ENCODE results near the gene SLC35B1. TPM values are rescaled to one million over a fixed set of nuclear protein-coding genes. Genes with fewer than 3 reads are reported as not detected.
A peak's percentile ranks its signal among the peaks of the same experiment; 100 is the strongest.

SLC35B1 gene
- total and polyA plus RNA-seq, 2 donors (not counting 3 experiments of a cell fraction or from before 2014, with no cell fraction given): 87.0 to 142 TPM

- ChIA-PET CTCF (interaction anchor here (1.4 kb wide), 1 partner anchor 19 kb away, joined by 4 read pairs; the partner anchor contains the start of gene SLC35B1), POLR2A (no interaction called here)
- BruUV-seq (replicated peaks): no TSS peak
- intact Hi-C loops (cut with micrococcal nuclease): loop anchor here (5.0 kb wide), 1 partner anchor 585 kb away; no protein-coding TSS in a partner anchor
- no peaks in the 10 kb centered on the region for H3K79me2 ChIP-seq (ENCODE audit: control insufficient read depth, insufficient read depth, low read length)
- dilution Hi-C loops (cut with MboI; ENCODE audit: extremely low pct_ligation_motif_present, low sequenced_read_pairs): no loop called here
- H3K4me1 ChIP-seq (ENCODE audit: control insufficient read depth, extremely low read depth, insufficient read depth, low read length): no peaks in the 10 kb centered on the region
- peak; percentile 48 for FAIRE-seq
- no peak overlapping the region for H3K4me3 ChIP-seq (replicated peaks in 1 of 3; ENCODE audit: insufficient read depth in 1 of 3, low read depth in 1 of 3, low read length in 3 of 3)
- H3K36me3 ChIP-seq (ENCODE audit: control insufficient read depth in 2 of 2, extremely low read depth in 1 of 2, insufficient read depth in 2 of 2, low read length in 2 of 2): peaks cover 0 to 10% of the 10 kb centered on the region in 2 experiments
- no peaks in the 10 kb centered on the region for H3K9me3 ChIP-seq (replicated peaks; ENCODE audit: control insufficient read depth, insufficient read depth, low read length)
- H2AFZ ChIP-seq (ENCODE audit: low read depth, low read length): no peak overlapping the region
- DNase-seq (ENCODE audit: low read depth, low spot score): no peak
- H3K27ac ChIP-seq (ENCODE audit: insufficient read depth, low read depth, low read length): no peak overlapping the region
- no peaks in the 10 kb centered on the region for H4K20me1 ChIP-seq (replicated peaks; ENCODE audit: control insufficient read depth, extremely low read depth, insufficient read depth, low read length)
- no peaks in the 10 kb centered on the region for H3K9me1 ChIP-seq (replicated peaks; ENCODE audit: control insufficient read depth, extremely low read depth, insufficient read depth, low read length)
- TF ChIP-seq POLR2AphosphoS5 (IDR thresholded peaks at IDR 0.05; ENCODE audit: insufficient read depth, low read depth, low read length) (no peak), GATA2 (IDR thresholded peaks at IDR 0.05; ENCODE audit: insufficient read depth, insufficient read length, low read depth, low read length) (no peak)
- H3K9ac ChIP-seq (replicated peaks; ENCODE audit: extremely low read depth, insufficient read depth, low read length): no peak overlapping the region
- H3K27me3 ChIP-seq (ENCODE audit: control insufficient read depth in 2 of 2, insufficient read depth in 2 of 2, low read length in 2 of 2): no peaks in the 10 kb centered on the region
- H3K4me2 ChIP-seq (ENCODE audit: insufficient read depth, low read length): no peak overlapping the region
Observed at GRCh38 chr17:49727380-49727779, 19.6 kb upstream of the SLC35B1 start.

GRCh38 chr17:49725452-49726130, 17.8 kb upstream of the SLC35B1 start:
- Histone ChIP-seq H3K79me2 (ENCODE audit: control insufficient read depth, insufficient read depth, low read length) (no peaks in the 10 kb centered on the region), H3K27me3 (ENCODE audit: control insufficient read depth in 2 of 2, insufficient read depth in 2 of 2, low read length in 2 of 2) (no peaks in the 10 kb centered on the region), H3K36me3 (ENCODE audit: control insufficient read depth in 2 of 2, extremely low read depth in 1 of 2, insufficient read depth in 2 of 2, low read length in 2 of 2) (peaks cover 0 to 11% of the 10 kb centered on the region in 2 experiments), H3K27ac (ENCODE audit: insufficient read depth, low read depth, low read length) (no peak overlapping the region), H3K4me2 (ENCODE audit: insufficient read depth, low read length) (no peak overlapping the region), H3K9me3 (replicated peaks; ENCODE audit: control insufficient read depth, insufficient read depth, low read length) (no peaks in the 10 kb centered on the region), H3K4me1 (ENCODE audit: control insufficient read depth, extremely low read depth, insufficient read depth, low read length) (no peaks in the 10 kb centered on the region), H2AFZ (ENCODE audit: low read depth, low read length) (no peak overlapping the region), H3K9me1 (replicated peaks; ENCODE audit: control insufficient read depth, extremely low read depth, insufficient read depth, low read length) (no peaks in the 10 kb centered on the region), H3K9ac (replicated peaks; ENCODE audit: extremely low read depth, insufficient read depth, low read length) (no peak overlapping the region), H3K4me3 (replicated peaks in 1 of 3; ENCODE audit: insufficient read depth in 1 of 3, low read depth in 1 of 3, low read length in 3 of 3) (no peak overlapping the region), H4K20me1 (replicated peaks; ENCODE audit: control insufficient read depth, extremely low read depth, insufficient read depth, low read length) (no peaks in the 10 kb centered on the region)
- BruUV-seq (replicated peaks): no TSS peak
- intact Hi-C loops (cut with micrococcal nuclease): loop anchor here (5.0 kb wide), 1 partner anchor 587 kb away; no protein-coding TSS in a partner anchor
- dilution Hi-C loops (cut with MboI; ENCODE audit: extremely low pct_ligation_motif_present, low sequenced_read_pairs): no loop called here
- no peak for TF ChIP-seq MYC (IDR thresholded peaks at IDR 0.05; ENCODE audit: low read depth, low read length)
- TF ChIP-seq FOS (IDR thresholded peaks at IDR 0.05; ENCODE audit: borderline replicate concordance, insufficient read depth, low read length): no peak
- no peak for TF ChIP-seq JUN (IDR thresholded peaks at IDR 0.05; ENCODE audit: borderline replicate concordance, insufficient read depth, insufficient read length, low read depth)
- no peak for TF ChIP-seq EZH2 (IDR thresholded peaks at IDR 0.05; ENCODE audit: borderline replicate concordance, low read depth, low read length, severe bottlenecking)
- TF ChIP-seq POLR2A (IDR thresholded peaks at IDR 0.05; ENCODE audit: low read depth, low read length): no peak
- TF ChIP-seq GATA2 (IDR thresholded peaks at IDR 0.05; ENCODE audit: insufficient read depth, insufficient read length, low read depth, low read length): no peak
- no peak for TF ChIP-seq MAX (IDR thresholded peaks at IDR 0.05; ENCODE audit: insufficient read depth, insufficient read length)
- no peak for TF ChIP-seq POLR2AphosphoS5 (IDR thresholded peaks at IDR 0.05; ENCODE audit: insufficient read depth, low read depth, low read length)
- no peak for TF ChIP-seq CTCF (IDR thresholded peaks at IDR 0.05; ENCODE audit: extremely low read depth in 1 of 2, insufficient read depth in 1 of 2, low read depth in 1 of 2, low read length in 2 of 2)
- DNase-seq (ENCODE audit: low read depth, low spot score): no peak
- ChIA-PET CTCF (no interaction called here), POLR2A (no interaction called here)
- no peak for FAIRE-seq

Data from endothelial cell of umbilical vein (primary cell).